Stomach (tissue), 9 donors: ENCODE data around the gene PDCD7. TPM values are rescaled to one million over a fixed set of nuclear protein-coding genes. Genes with fewer than 3 reads are reported as not detected.

Experiments
- DNase-seq, 2 donors: peaks; one replicate each; pipeline versions ENCODE4 v3.0.0 to v3.0.0-alpha.2; 2013 to 2019
- H3K27ac ChIP-seq, 5 donors: fragments of 200-600 bp in 4 of 5; sonication (generic) in 4 of 5; one replicate each; pipeline ENCODE4 v1.5.1; 2013 to 2019; ENCODE audit warnings: mild to moderate bottlenecking in 1 of 5, moderate library complexity in 1 of 5
- H3K27me3 ChIP-seq, 3 donors: fragments of 200-600 bp; sonication (generic); one replicate each; pipeline ENCODE4 v1.5.1; 2017 to 2019; ENCODE audit warnings: mixed run types in 1 of 3
- H3K36me3 ChIP-seq, 4 donors: fragments of 200-600 bp; sonication (generic); 1 replicate in 3 of 4; 2 replicates in 1 of 4; pipeline ENCODE4 v1.5.1; 2016 to 2019
- H3K4me1 ChIP-seq, 4 donors: fragments of 200-600 bp; sonication (generic); one replicate each; pipeline ENCODE4 v1.5.1; 2016 to 2019
- H3K4me3 ChIP-seq, 4 donors: fragments of 200-600 bp; sonication (generic) in 3 of 4; one replicate each; pipeline ENCODE4 v1.5.1; 2016 to 2019; ENCODE audit warnings: mild to moderate bottlenecking in 1 of 4
- H3K9me3 ChIP-seq, 4 donors: fragments of 200-600 bp; sonication (generic); one replicate each; pipeline ENCODE4 v1.5.1; 2016 to 2019
- EP300 ChIP-seq: sonication (generic); formaldehyde crosslinking; IDR thresholded peaks from one replicate; pipeline ENCODE4 v1.6.1; 2017; ENCODE audit warnings: antibody characterized with exemption
- POLR2A ChIP-seq, 4 donors: fragments of 450-650 bp; IDR thresholded peaks; one replicate each; pipeline ENCODE4 v1.6.1; 2016; ENCODE audit warnings: antibody characterized with exemption in 4 of 4, control low read depth in 2 of 4, mild to moderate bottlenecking in 1 of 4, moderate library complexity in 1 of 4
- POLR2AphosphoS5 ChIP-seq, 3 donors: sonication (generic); formaldehyde crosslinking; IDR thresholded peaks; one replicate each; pipeline ENCODE4 v1.6.1; 2016; ENCODE audit warnings: antibody characterized with exemption in 3 of 3
- WGBS, 5 donors: extraction: QIAGEN DNeasy Blood & Tissue Kit in 3 of 5; methylation state at CpG; one replicate each; pipeline versions ENCODE4 v1.1.5 to v1.1.7; 2013 to 2018; 5-methylcytosine and 5-hydroxymethylcytosine counted together
- intact Hi-C: fragments of 100-400 bp; cut with DNase I; formaldehyde crosslinking; loops from one replicate; pipeline ENCODE4 v1.15.1; 2023; ENCODE audit warnings: low total_unique reads
- polyA plus RNA-seq, 3 donors: library from polyadenylated mRNA; stranded (reverse); fragments of 200-250 nt; gene quantifications; one replicate each; pipeline ENCODE4 v1.2.3, GENCODE V29; 2013
- small RNA-seq, 4 donors: library from RNA; depleted of rRNA; stranded (forward); fragments of <200 nt; gene quantifications; one replicate each; pipeline ENCODE3, GENCODE V24; 2016
- total RNA-seq, 5 donors: library from RNA; depleted of rRNA; stranded (reverse); fragments of >200 nt; gene quantifications; one replicate each; pipeline versions ENCODE4 v1.1.0 to v1.2.3, GENCODE V29; 2014 to 2016
- TF ChIP-seq, protein P1 (sequence below), 7 experiments: fragments of 450-650 bp in 4 of 7; fragments of 200-600 bp in 3 of 7; sonication (generic) in 3 of 7; IDR thresholded peaks; one replicate each; pipeline ENCODE4 v1.5.1; 2016 to 2019; ENCODE audit warnings: antibody characterized with exemption in 7 of 7, control low read depth in 2 of 7, mild to moderate bottlenecking in 1 of 7
- donor health status: healthy with polysubstance abuse.
- donor health status: Bipolar disorder and iron deficiency.
- donor health status: healthy.

The PDCD7 gene
- total and polyA plus RNA-seq, 8 donors, result 10.7 to 127 (median 17.0) TPM

DNA sequence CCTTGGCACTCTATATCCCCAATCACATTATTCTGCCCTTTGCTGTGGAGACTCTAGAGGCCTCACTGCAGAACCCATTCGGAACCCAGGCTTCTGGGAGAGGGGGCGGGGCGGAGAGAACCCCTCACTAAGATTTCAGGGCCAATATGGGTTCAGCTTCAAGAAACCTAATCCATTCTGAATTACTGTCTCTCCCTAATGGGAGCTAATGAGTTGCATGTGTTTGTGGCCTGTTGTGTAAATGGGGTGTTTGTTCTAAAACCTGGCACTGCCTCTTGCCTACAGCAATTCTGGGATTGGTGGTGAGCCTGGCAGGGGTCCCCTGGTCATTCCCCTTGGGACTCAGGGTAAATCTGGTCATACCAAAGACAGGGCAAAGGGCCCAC is 65.2 kb downstream of the PDCD7 start:
- intact Hi-C loops, result no loop called here
- Histone ChIP-seq H3K27me3 (peaks cover 4 to 46% (median 22%) of the 10 kb centered on the region in 3 donors), H3K36me3 (no peaks in the 10 kb centered on the region), H3K4me1 (peaks cover 41 to 56% (median 45%) of the 10 kb centered on the region in 4 donors), H3K27ac (peak overlapping the region; percentile 72 to 88 (median 79)), H3K4me3 (peak overlapping the region; percentile 44 to 51 (median 46)), H3K9me3 (no peaks in the 10 kb centered on the region)
- 71 to 86% (median 79%) methylated on average over 3 of the region's 3 CpGs for WGBS, 5 donors
- TF ChIP-seq POLR2A (IDR thresholded peaks at IDR 0.05) (no peak), EP300 (no peak), POLR2AphosphoS5 (IDR thresholded peaks at IDR 0.05) (no peak)
- TF ChIP-seq, protein P1, sequence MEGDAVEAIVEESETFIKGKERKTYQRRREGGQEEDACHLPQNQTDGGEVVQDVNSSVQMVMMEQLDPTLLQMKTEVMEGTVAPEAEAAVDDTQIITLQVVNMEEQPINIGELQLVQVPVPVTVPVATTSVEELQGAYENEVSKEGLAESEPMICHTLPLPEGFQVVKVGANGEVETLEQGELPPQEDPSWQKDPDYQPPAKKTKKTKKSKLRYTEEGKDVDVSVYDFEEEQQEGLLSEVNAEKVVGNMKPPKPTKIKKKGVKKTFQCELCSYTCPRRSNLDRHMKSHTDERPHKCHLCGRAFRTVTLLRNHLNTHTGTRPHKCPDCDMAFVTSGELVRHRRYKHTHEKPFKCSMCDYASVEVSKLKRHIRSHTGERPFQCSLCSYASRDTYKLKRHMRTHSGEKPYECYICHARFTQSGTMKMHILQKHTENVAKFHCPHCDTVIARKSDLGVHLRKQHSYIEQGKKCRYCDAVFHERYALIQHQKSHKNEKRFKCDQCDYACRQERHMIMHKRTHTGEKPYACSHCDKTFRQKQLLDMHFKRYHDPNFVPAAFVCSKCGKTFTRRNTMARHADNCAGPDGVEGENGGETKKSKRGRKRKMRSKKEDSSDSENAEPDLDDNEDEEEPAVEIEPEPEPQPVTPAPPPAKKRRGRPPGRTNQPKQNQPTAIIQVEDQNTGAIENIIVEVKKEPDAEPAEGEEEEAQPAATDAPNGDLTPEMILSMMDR (IDR thresholded peaks at IDR 0.05), result no peak
- no peak for DNase-seq

DNA sequence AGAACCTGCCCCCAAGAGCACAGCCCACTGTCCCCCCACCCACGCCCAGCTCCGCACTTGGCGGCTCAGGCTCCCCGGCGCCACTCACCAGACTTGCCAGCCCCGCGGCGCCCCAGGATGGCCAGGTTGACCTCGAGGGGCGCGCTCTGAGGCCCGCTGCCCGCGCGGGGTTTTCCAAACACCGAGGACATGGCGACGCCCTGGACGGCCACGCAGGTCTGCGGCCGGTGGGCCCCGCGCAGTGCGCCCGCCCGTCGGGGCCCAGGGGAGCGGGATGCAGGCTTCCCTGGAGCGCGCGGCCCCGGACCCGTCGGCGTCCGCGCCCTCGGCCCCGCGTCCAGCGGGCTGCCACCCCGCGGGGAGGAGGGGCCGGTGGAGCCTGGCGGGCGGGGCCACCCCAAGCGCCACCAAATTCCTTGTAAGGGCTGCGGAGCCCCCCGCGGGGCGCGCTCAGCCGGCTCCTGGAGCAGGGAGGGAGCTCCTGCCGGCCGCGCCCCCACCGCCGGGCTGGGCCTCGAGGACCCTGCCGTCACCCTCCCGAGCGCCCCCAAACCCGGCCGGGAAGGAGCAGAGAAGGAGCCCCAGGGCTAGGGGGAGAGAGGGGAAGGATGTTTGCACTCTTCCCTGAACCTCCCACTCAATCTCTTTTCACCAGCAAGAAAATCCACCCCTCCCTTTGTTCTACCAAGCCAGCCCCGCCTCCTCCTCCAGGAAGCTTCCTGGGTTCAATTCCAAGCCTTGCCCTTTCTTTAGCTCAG is 65.8 kb downstream of the PDCD7 start, which contains the start of gene RASL12:
Gene RASL12, minus strand, starts transcription at position 347 of the 758 bp plus-strand sequence. Its CDS starts 156 bp downstream, at position 191.
- Histone ChIP-seq H3K36me3 (no peaks in the 10 kb centered on the region), H3K4me3 (peak within 1 kb of the TSS; percentile 44 to 51 (median 46)), H3K9me3 (no peaks in the 10 kb centered on the region), H3K27me3 (peaks cover 4 to 46% (median 22%) of the 10 kb centered on the region in 3 donors), H3K4me1 (peaks cover 41 to 61% (median 45%) of the 10 kb centered on the region in 4 donors), H3K27ac (peak within 1 kb of the TSS; percentile 72 to 88 (median 79))
- 4 to 13% (median 6%) methylated on average over 17 to 66 of the region's 66 CpGs for WGBS, 5 donors
- DNase-seq, result peak in 1 of 2 donors; percentile 77
- TF ChIP-seq, protein P1 (IDR thresholded peaks at IDR 0.05), result no peak
- TF ChIP-seq POLR2AphosphoS5 (IDR thresholded peaks at IDR 0.05) (no peak), EP300 (no peak), POLR2A (IDR thresholded peaks at IDR 0.05) (no peak)
- intact Hi-C loops, result no loop called here

Small RNA genes within 50 kb of the gene (small RNA-seq; reads per million reads assigned to genes)
- 0 reads per million in 4 donors for gene AC013553.1

Other genes starting within 250 kb of the PDCD7 start
- 10 to 100 TPM in 2 of 5 donors, 1 to 10 TPM in 3; 4.0 to 43.8 (median 9.2) TPM for gene ANKDD1A, start 221.9 kb downstream of the PDCD7 start, total RNA-seq
- 1 to 10 TPM; 1.5 to 2.7 (median 1.7) TPM for gene ANKDD1A, start 221.9 kb downstream of the PDCD7 start, polyA plus RNA-seq
- gene SPG21, start 143.9 kb downstream of the PDCD7 start, total RNA-seq, result 100 to 1,000 TPM in 1 of 5 donors, 10 to 100 TPM in 4; 21.6 to 129 (median 68.2) TPM
- gene SPG21, start 143.9 kb downstream of the PDCD7 start, polyA plus RNA-seq, result 10 to 100 TPM; 61.6 to 68.7 (median 67.7) TPM
- gene MTFMT, start 104.2 kb downstream of the PDCD7 start, total RNA-seq, result 100 to 1,000 TPM in 1 of 5 donors, 10 to 100 TPM in 2, 1 to 10 TPM in 1, not detected in 1; 9.7 to 105 (median 20.2) TPM
- 10 to 100 TPM in 1 of 3 donors, 1 to 10 TPM in 2; 5.3 to 12.0 (median 6.1) TPM for gene MTFMT, start 104.2 kb downstream of the PDCD7 start, polyA plus RNA-seq
- 10 to 100 TPM in 1 of 5 donors, not detected in 4; 19.7 TPM for gene SLC51B, start 88.4 kb downstream of the PDCD7 start, total RNA-seq
- under 1 TPM in 2 of 3 donors, not detected in 1; 0.38 to 0.62 TPM for gene SLC51B, start 88.4 kb downstream of the PDCD7 start, polyA plus RNA-seq
- 10 to 100 TPM in 2 of 5 donors, 1 to 10 TPM in 2, under 1 TPM in 1; 0.58 to 27.7 (median 9.6) TPM for gene RASL12, start 65.8 kb downstream of the PDCD7 start, total RNA-seq
- 10 to 100 TPM in 2 of 3 donors, 1 to 10 TPM in 1; 7.0 to 17.1 (median 12.2) TPM for gene RASL12, start 65.8 kb downstream of the PDCD7 start, polyA plus RNA-seq
- gene KBTBD13, start 57.1 kb downstream of the PDCD7 start, total RNA-seq, result under 1 TPM in 1 of 5 donors, not detected in 4; 0.18 TPM
- not detected for gene KBTBD13, start 57.1 kb downstream of the PDCD7 start, polyA plus RNA-seq
- 1 to 10 TPM in 4 of 5 donors, not detected in 1; 1.8 to 5.3 (median 2.6) TPM for gene UBAP1L, start 18.6 kb downstream of the PDCD7 start, total RNA-seq
- gene UBAP1L, start 18.6 kb downstream of the PDCD7 start, polyA plus RNA-seq, result 1 to 10 TPM in 2 of 3 donors, not detected in 1; 2.9 to 4.0 TPM
- gene CLPX, start 51.5 kb upstream of the PDCD7 start, total RNA-seq, result 100 to 1,000 TPM in 1 of 5 donors, 10 to 100 TPM in 4; 28.6 to 121 (median 85.9) TPM
- gene CLPX, start 51.5 kb upstream of the PDCD7 start, polyA plus RNA-seq, result 10 to 100 TPM; 11.1 to 17.7 (median 11.1) TPM
- 10 to 100 TPM in 3 of 5 donors, 1 to 10 TPM in 2; 1.8 to 28.7 (median 14.3) TPM for gene CILP, start 77.7 kb upstream of the PDCD7 start, total RNA-seq
- 1 to 10 TPM in 2 of 3 donors, under 1 TPM in 1; 0.76 to 1.9 (median 1.8) TPM for gene CILP, start 77.7 kb upstream of the PDCD7 start, polyA plus RNA-seq
- 10 to 100 TPM in 2 of 5 donors, 1 to 10 TPM in 3; 2.6 to 17.5 (median 6.1) TPM for gene PARP16, start 153.1 kb upstream of the PDCD7 start, total RNA-seq
- gene PARP16, start 153.1 kb upstream of the PDCD7 start, polyA plus RNA-seq, result 1 to 10 TPM; 5.3 to 8.6 (median 7.4) TPM
- gene RNU5A-1, start 162.2 kb upstream of the PDCD7 start, total RNA-seq, result not detected
- not detected for gene RNU5A-1, start 162.2 kb upstream of the PDCD7 start, polyA plus RNA-seq
- gene RNU5B-1, start 170.9 kb upstream of the PDCD7 start, total RNA-seq, result not detected
- gene RNU5B-1, start 170.9 kb upstream of the PDCD7 start, polyA plus RNA-seq, result not detected
- 1 to 10 TPM in 2 of 5 donors, not detected in 3; 1.7 to 5.8 TPM for gene IGDCC3, start 244.2 kb upstream of the PDCD7 start, total RNA-seq
- gene IGDCC3, start 244.2 kb upstream of the PDCD7 start, polyA plus RNA-seq, result under 1 TPM in 2 of 3 donors, not detected in 1; 0.08 to 0.12 TPM